GOT3 (cell line): ENCODE data around the gene CYP26A1.

Source experiments
- DNase-seq: peaks from one replicate; lab custom pipeline; 2025; ENCODE audit warnings: mixed read lengths; lab: John Stamatoyannopoulos, UW

The CYP26A1 gene

DNA sequence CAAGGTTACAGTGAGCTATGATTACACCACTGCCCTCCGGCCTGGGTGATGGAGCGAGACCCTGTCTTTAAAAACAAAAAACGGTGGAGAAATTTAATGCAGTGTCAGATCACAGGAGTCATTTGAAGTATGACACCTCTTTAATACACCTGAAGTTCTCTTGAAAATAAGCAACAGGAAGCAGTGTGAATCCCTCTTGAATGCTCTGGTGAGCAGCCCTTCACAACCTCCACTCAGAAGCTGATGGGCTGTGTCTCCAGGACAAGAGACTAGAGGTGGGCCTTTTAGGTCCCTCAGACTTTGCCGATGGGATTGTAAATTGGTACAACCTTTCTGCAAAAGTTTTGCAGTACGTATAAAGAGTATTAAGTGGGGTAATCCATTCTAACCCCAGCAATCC lies 50.1 kb downstream of the CYP26A1 start:
- no peak for DNase-seq

DNA sequence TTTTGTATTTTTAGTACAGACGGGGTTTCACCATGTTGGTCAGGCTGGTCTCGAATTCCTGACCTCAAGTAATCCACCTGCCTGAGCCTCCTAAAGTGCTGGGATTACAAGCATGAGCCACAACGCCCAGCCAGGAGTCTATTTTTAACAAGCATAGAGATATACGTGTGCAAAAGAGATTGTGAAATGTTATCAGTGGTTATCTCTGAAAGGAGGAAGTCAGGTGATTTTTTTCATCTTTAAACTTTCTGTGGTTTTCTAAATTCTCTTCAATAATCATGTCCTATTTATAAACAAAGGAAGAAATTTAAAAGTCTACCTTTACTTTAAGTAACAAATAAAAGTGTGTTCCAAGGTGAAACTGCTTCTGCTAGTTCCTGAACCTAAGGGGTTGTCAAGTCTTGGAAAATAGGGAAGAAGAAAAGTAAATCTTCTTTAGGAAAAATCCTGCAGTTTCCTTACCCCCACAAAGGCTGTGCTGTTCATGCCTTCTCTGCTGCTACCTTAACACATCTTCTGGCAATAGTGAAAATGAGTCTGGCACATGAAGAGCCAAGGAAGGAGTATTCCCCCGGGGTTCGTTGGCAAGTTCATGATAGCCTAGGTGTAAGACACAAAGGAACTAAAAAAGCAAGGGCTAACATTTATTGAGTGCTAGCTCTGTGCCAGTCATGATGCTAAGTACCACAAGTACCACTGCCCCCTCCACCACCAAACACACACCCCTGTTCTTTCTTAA lies 51.1 kb downstream of the CYP26A1 start:
- DNase-seq: no peak

DNA sequence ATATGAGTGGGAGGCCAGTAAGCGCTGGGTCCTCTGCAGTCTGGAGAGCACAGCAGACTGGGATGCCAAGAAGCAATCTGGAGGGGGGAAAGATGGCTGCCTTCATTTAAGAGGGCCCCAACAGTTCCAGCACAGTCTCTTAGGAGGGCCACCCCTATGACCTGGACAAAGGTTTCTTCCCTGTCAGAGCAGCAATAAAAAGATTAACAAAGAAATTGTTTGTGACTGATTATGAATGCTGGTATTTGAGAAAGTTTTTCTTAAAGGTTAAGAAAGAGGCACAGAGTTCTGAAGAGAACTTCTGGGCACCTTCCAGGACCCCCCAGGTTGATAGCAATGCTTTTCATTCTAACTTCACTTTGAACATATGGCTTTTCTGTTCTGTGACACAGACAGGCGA lies 52.3 kb downstream of the CYP26A1 start:
- no peak for DNase-seq

DNA sequence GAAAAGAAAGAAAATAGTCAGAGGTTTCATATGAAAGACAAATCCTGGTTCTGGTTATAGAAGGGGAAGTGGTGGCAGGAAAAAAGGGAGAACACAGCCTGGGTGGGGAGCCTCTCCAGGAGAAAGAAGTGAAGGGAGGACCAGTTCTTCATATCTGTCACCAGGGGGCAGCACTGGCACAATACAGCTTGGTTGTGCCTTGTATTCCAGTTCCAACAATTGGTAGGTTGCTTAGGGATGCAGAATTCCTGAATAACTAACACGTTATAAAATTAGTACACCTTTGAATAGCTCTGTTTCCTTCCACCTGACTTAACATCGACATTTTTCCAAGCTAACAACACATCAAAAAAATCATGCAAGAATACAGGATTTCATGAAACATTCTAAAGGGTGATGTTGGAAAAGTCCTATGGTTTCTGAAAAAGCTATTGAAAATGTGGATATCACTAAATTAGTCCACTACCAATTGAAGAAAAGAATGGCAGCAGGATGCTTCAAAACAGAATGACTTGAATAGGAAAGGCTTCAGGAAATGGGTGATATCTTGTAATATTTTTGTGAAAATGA lies 52.9 kb downstream of the CYP26A1 start:
- no peak for DNase-seq
